Fibroblast of lung (primary cell): Measurements from ENCODE around the gene SNRK.

Experiments
- EZH2 ChIP-seq: IDR thresholded peaks from 2 replicates; pipeline ENCODE4 v1.5.1; 2012; ENCODE audit warnings: low read length, control low read depth, mild to moderate bottlenecking; ENCODE audit errors: missing control alignments
- TF ChIP-seq, protein P1 (sequence below), 2 donors: IDR thresholded peaks in 1 of 2; conservative IDR thresholded peaks in 1 of 2; 1 replicate in 1 of 2; 2 replicates in 1 of 2; pipeline ENCODE4 v1.5.1; 2011 to 2012; ENCODE audit warnings: low read length in 2 of 2, control low read depth in 1 of 2, inconsistent platforms in 1 of 2, low read depth in 1 of 2, mild to moderate bottlenecking in 1 of 2

DNA sequence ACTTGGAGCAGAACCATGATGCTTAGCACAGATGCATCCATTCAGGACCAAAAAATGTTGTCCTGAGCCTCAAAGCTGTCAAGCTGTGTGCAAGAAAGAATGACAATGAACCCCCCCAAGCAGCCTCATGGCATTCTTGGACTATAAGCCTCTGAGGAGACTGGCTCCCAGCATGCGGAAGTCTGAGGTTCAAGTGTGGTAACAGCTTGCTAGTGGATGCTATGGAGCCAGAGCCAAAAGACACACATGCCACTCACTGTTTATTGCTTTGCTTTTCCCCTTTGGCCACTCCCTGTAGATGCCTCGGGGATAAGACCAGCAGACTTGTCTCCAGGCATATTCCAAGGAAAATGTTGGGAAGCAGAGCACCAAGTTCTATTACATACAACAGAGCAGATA lies 38.2 kb upstream of the SNRK start:
- TF ChIP-seq, protein P1, sequence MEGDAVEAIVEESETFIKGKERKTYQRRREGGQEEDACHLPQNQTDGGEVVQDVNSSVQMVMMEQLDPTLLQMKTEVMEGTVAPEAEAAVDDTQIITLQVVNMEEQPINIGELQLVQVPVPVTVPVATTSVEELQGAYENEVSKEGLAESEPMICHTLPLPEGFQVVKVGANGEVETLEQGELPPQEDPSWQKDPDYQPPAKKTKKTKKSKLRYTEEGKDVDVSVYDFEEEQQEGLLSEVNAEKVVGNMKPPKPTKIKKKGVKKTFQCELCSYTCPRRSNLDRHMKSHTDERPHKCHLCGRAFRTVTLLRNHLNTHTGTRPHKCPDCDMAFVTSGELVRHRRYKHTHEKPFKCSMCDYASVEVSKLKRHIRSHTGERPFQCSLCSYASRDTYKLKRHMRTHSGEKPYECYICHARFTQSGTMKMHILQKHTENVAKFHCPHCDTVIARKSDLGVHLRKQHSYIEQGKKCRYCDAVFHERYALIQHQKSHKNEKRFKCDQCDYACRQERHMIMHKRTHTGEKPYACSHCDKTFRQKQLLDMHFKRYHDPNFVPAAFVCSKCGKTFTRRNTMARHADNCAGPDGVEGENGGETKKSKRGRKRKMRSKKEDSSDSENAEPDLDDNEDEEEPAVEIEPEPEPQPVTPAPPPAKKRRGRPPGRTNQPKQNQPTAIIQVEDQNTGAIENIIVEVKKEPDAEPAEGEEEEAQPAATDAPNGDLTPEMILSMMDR (conservative IDR thresholded peaks at IDR 0.05 in 1 of 2, IDR thresholded peaks at IDR 0.05 in 1 of 2; ENCODE audit: low read depth in 1 of 2, low read length in 2 of 2), result no peak
- TF ChIP-seq EZH2, result no peak
